HG03045 (cell line): ENCODE measurements around the gene NUP50.
A peak's percentile ranks its signal among the peaks of the same experiment; 100 is the strongest.

Experiments
- ATAC-seq: cut with Tn5 transposase; IDR thresholded peaks from one replicate; pipeline ENCODE4 v1.9.1; 2021; ENCODE audit warnings: mild to moderate bottlenecking, moderate library complexity; ENCODE audit not compliant: unreplicated experiment

Gene NUP50

DNA sequence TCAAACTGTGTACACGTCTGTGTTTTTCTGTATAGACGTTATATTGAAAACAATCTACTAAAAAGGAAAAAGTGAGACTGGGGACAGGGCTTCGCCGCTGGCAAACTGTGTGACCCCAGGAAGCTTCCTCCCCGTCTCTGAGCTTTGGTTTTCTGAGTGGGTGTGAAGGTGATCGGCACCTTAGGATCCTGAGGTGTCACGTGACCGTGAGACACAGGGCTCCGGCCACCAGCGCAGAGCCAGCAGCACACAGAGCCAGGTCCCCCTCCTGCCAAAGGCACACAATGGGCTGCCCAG is 44.9 kb downstream of the NUP50 start:
- ATAC-seq = no peak

DNA sequence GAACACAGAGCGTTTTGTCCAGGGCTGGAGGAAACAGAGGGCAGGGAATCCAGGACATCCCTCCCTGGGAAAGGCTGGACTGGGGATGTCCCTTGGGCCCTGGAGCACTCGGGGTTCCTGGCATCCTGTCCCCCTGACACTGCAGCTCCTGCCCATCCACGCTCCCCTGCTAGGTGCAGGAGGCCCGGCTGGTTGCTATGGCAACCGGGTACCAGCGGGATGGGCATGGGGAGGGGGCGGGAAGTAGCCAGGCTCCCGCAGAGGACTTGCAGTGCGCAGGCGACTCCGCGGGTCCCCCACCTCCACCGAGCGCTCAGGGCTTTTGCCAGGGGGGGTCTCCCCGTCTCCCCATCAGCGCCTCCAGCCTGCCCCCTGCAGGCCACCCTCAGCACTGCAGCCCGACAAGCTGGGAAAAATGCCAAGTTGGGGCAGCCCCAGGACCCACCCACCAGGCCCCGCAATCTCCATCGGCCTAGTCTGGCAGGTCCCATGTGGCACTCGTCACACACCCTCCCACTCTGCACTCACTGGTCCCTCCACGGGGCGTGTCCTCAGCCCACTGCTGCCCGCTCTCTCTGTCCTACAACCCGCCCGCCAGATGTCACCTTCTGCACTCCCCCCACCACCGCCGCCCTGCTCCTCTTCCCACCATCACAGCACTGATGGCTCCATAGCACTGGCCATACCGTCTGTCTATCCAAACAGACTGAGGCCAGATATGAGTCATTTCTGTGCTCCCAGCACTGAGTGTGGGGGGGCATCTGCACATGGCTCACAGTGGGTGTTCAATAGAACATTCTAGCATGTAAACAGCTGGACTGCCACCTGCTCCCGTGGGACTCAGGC is 45.5 kb downstream of the NUP50 start:
- no peak for ATAC-seq

- no peak for ATAC-seq
Observed at GRCh38 chr22:45210174-45210573, 46.4 kb downstream of the NUP50 start.

DNA sequence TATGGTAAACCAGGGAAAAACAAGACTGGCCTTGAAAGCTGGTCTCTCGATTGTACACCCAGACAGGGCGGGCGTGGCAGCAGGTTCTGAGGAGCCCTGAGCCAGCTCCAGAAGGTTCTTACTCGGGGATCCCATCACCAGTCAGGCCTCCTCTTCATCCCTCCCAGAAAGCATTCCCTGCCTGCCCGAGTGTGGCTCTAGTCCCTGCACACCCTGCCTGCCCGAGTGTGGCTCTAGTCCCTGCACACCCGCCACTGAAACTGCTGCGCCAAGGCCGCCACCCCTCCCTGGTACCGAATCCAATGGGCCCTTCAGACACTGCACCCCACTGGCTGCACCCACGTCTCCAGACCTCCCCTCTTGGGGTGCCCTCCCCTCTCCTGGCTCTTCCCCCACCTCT is 46.9 kb downstream of the NUP50 start:
- ATAC-seq = no peak

DNA sequence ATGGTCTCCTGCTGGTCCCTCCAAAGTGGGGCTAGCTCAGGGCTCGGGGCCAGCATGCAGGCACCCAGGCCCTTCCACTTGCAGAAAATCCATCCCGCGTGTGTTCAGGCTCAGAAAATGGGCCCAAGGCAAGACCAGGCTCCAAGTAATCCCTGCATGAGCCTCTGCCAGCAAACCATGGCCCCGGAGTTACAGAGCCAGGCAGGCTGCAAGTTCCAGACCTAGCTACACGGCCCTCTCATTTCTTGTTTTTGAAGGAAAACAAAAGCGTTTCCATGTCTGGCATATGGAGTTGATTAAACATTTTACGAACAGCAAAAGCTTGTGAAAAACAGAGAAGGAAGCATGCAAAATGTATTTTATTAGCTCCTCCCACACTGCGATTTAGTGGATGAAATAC is 47.3 kb downstream of the NUP50 start:
- no peak for ATAC-seq

DNA sequence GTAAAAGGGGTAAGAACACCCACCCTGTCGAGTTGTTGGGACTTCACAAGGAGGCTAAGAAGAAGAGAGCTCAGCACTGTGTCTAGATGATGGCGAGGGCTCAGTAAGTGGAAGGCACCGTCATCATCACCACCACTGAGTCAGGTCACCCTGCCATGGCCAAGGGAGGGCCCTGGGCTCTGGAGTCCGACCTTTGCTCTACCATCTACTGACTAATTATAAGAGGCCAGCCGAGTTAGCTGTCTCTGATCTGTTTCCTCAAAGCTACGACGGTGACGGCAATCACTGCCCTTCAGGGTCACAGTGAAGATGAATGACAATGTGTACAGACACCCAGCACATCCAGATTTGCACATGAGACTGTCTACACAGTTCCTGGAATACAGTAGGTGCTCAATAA is 47.7 kb downstream of the NUP50 start:
- no peak for ATAC-seq

DNA sequence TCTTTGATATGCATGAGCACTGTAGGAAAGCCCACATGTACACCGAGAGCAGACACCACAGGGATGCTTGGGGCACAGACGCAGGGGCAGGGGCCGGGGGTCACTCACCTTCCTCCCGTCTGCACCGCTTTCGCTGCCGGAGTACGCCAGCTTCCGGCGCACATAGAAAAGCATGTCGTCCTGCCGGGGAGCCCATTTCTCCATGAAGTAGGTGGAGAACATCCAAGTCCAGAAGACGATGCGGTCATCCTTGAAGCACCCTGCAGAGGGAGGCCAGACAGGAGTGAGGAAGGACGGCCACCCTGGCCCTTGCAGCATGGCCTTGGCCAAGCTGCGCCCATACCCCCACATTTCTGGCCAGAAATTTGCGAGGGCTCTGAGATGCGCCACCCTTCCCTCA is 48.1 kb downstream of the NUP50 start:
- ATAC-seq = no peak

- no peak for ATAC-seq
Observed at GRCh38 chr22:45212306-45212709, 48.6 kb downstream of the NUP50 start.

- no peak for ATAC-seq
Observed at GRCh38 chr22:45212992-45213751, 49.4 kb downstream of the NUP50 start.

GRCh38 chr22:45216133-45217003 is 52.6 kb downstream of the NUP50 start:
- ATAC-seq = no peak

GRCh38 chr22:45217345-45217744 is 53.6 kb downstream of the NUP50 start:
- no peak for ATAC-seq

- no peak for ATAC-seq
Observed at GRCh38 chr22:45217806-45218205, 54.1 kb downstream of the NUP50 start.

GRCh38 chr22:45218976-45219375 is 55.3 kb downstream of the NUP50 start:
- peak; percentile 53 for ATAC-seq

DNA sequence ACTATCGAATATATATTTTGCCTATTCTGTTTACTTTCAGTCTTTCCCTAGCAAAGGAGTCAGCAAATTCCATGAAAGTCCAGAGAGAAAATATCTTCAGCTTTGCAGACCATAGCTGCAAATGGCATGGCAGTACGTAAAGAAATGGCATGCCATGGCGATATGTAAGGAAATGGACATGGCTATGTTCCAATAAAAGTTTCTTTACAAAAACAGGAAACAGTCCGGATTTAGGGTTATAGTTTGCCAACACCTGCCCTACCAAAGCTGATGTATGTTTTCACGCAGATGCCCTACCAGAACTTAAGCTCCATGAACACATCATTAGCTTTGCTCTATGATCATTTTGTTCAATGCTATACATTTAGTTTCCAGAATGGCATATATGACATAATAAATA is 57.5 kb downstream of the NUP50 start:
- no peak for ATAC-seq

GRCh38 chr22:45223304-45224117 is 59.8 kb downstream of the NUP50 start:
- no peak for ATAC-seq

- ATAC-seq = no peak
Observed at GRCh38 chr22:45224331-45224730, 60.6 kb downstream of the NUP50 start.

GRCh38 chr22:45224988-45225731 is 61.4 kb downstream of the NUP50 start:
- no peak for ATAC-seq

GRCh38 chr22:45225732-45226502 is 62.2 kb downstream of the NUP50 start:
- no peak for ATAC-seq

DNA sequence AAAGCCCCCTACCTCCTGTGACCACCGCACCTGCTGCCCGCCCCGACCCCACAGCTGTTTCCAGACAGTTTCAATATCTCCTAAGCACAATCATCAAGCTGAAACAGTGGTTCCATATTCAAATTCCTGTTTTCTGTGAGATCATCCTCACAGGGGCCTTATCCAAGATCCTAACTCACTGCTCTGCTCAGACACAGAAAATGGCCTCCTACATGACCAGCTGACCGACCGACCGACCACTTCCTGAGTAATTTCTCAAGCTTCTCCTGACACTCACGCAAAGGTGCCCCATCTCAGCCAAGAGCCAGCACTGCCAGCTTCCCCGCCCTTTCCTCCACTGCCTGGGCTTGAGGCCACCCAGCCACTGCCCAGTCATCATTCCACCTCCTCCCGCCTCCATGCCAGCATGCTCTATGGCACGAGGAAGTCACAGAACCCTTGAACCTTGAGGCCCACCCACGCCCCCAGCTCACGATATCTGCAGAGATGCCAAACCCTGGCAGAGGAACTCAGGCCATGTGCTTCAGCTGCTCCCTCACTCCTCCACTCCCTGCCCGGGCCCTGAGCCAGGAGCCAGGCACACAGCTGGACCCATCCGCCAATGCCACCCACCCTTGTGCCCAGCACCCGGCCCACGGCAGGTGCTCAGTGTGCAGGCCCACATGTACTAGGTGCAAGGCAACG is 62.9 kb downstream of the NUP50 start:
- no peak for ATAC-seq
